ENCODE data around the gene C5orf58.

Gene C5orf58

DNA sequence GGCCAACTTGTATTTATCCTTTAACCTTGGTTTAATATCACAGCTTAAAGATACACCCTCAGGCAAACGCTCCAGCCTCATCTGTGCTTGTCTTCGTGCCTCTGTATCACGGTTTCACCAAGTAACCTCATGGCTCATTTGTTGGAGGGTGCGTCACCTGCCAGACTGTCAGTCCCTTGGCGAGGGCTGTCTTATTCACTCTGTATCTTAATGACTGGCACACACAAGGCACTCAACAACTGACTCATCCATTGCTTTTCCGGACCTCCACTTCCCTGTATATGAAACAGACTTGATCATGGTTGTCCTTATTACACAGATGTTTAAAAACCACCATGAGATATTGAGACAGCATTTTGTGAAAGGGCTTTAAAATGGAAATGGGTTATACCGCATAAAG lies 36.8 kb downstream of the C5orf58 start:
- Histone ChIP-seq H2AK5ac (ENCODE audit: low read length, severe bottlenecking) (no peak overlapping the region), H3K9ac (ENCODE audit: low read length) (no peak overlapping the region), H3K36me3 (ENCODE audit: control insufficient read depth in 1 of 2, insufficient read depth in 2 of 2, low read depth in 1 of 2, low read length in 2 of 2) (no peaks in the 10 kb centered on the region), H4K91ac (ENCODE audit: low read length) (no peak overlapping the region), H2BK12ac (ENCODE audit: low read length in 2 of 2) (no peak overlapping the region), H3K27me3 (ENCODE audit: control insufficient read depth in 1 of 2, insufficient read depth in 1 of 2, low read length in 2 of 2) (peaks cover 29 to 30% of the 10 kb centered on the region in 2 experiments), H3K4me1 (ENCODE audit: control insufficient read depth, insufficient read depth, low read depth, low read length) (no peaks in the 10 kb centered on the region), H4K8ac (ENCODE audit: low read length) (no peak overlapping the region), H3K4me3 (ENCODE audit: insufficient read depth in 1 of 2, low read depth in 1 of 2, low read length in 2 of 2) (no peak overlapping the region), H2BK15ac (ENCODE audit: low read depth, poor library complexity, severe bottlenecking) (no peak overlapping the region), H3K9me3 (ENCODE audit: control insufficient read depth, low read length) (no peaks in the 10 kb centered on the region), H3K18ac (ENCODE audit: low read depth in 1 of 2, low read length in 2 of 2) (no peak overlapping the region), H2BK5ac (ENCODE audit: low read depth, low read length, poor library complexity, severe bottlenecking) (no peak overlapping the region), H2BK120ac (ENCODE audit: low read depth, low read length) (no peak overlapping the region), H3K23ac (ENCODE audit: low read length in 2 of 2) (no peak overlapping the region), H3K4ac (ENCODE audit: low read depth in 1 of 2, low read length in 2 of 2) (no peak overlapping the region), H3K4me2 (ENCODE audit: low read length, poor library complexity, severe bottlenecking) (no peak overlapping the region), H3K79me1 (replicated peaks; ENCODE audit: low read length, poor library complexity, severe bottlenecking) (no peaks in the 10 kb centered on the region), H3K14ac (ENCODE audit: low read length in 2 of 2) (no peak overlapping the region), H2AFZ (ENCODE audit: low read depth, low read length) (no peak overlapping the region), H3K27ac (ENCODE audit: low read length, poor library complexity, severe bottlenecking) (no peak overlapping the region)
- DNase-seq = no peak
- 85% methylated on average over 5 of the region's 7 CpGs for WGBS

GRCh38 chr5:170270293-170271069 lies 37.7 kb downstream of the C5orf58 start:
- Histone ChIP-seq H2AFZ (ENCODE audit: low read depth, low read length) (no peak overlapping the region), H4K91ac (ENCODE audit: low read length) (no peak overlapping the region), H3K4me2 (ENCODE audit: low read length, poor library complexity, severe bottlenecking) (no peak overlapping the region), H3K4me3 (ENCODE audit: insufficient read depth in 1 of 2, low read depth in 1 of 2, low read length in 2 of 2) (no peak overlapping the region), H3K23ac (ENCODE audit: low read length in 2 of 2) (no peak overlapping the region), H3K27me3 (ENCODE audit: control insufficient read depth in 1 of 2, insufficient read depth in 1 of 2, low read length in 2 of 2) (peaks cover 28 to 35% of the 10 kb centered on the region in 2 experiments), H2BK5ac (ENCODE audit: low read depth, low read length, poor library complexity, severe bottlenecking) (no peak overlapping the region), H2BK15ac (ENCODE audit: low read depth, poor library complexity, severe bottlenecking) (no peak overlapping the region), H3K4me1 (ENCODE audit: control insufficient read depth, insufficient read depth, low read depth, low read length) (no peaks in the 10 kb centered on the region), H2AK5ac (ENCODE audit: low read length, severe bottlenecking) (no peak overlapping the region), H2BK120ac (ENCODE audit: low read depth, low read length) (no peak overlapping the region), H3K79me1 (replicated peaks; ENCODE audit: low read length, poor library complexity, severe bottlenecking) (no peaks in the 10 kb centered on the region), H3K36me3 (ENCODE audit: control insufficient read depth in 1 of 2, insufficient read depth in 2 of 2, low read depth in 1 of 2, low read length in 2 of 2) (no peaks in the 10 kb centered on the region), H3K4ac (ENCODE audit: low read depth in 1 of 2, low read length in 2 of 2) (no peak overlapping the region), H3K18ac (ENCODE audit: low read depth in 1 of 2, low read length in 2 of 2) (no peak overlapping the region), H3K14ac (ENCODE audit: low read length in 2 of 2) (no peak overlapping the region), H2BK12ac (ENCODE audit: low read length in 2 of 2) (no peak overlapping the region), H3K9ac (ENCODE audit: low read length) (no peak overlapping the region), H3K27ac (ENCODE audit: low read length, poor library complexity, severe bottlenecking) (no peak overlapping the region), H4K8ac (ENCODE audit: low read length) (no peak overlapping the region), H3K9me3 (ENCODE audit: control insufficient read depth, low read length) (no peaks in the 10 kb centered on the region)
- no peak for DNase-seq
- WGBS = 90% methylated on average over 15 of the region's 15 CpGs

- H3K4me3 ChIP-seq (ENCODE audit: insufficient read depth in 1 of 2, low read depth in 1 of 2, low read length in 2 of 2) = no peak overlapping the region
- no peak overlapping the region for H4K91ac ChIP-seq (ENCODE audit: low read length)
- H3K9me3 ChIP-seq (ENCODE audit: control insufficient read depth, low read length) = no peaks in the 10 kb centered on the region
- no peak overlapping the region for H2BK120ac ChIP-seq (ENCODE audit: low read depth, low read length)
- no peak overlapping the region for H3K4ac ChIP-seq (ENCODE audit: low read depth in 1 of 2, low read length in 2 of 2)
- no peak overlapping the region for H4K8ac ChIP-seq (ENCODE audit: low read length)
- H3K4me1 ChIP-seq (ENCODE audit: control insufficient read depth, insufficient read depth, low read depth, low read length) = peaks cover 3% of the 10 kb centered on the region
- H2BK5ac ChIP-seq (ENCODE audit: low read depth, low read length, poor library complexity, severe bottlenecking) = no peak overlapping the region
- H3K14ac ChIP-seq (ENCODE audit: low read length in 2 of 2) = no peak overlapping the region
- H3K23ac ChIP-seq (ENCODE audit: low read length in 2 of 2) = no peak overlapping the region
- H3K79me1 ChIP-seq (replicated peaks; ENCODE audit: low read length, poor library complexity, severe bottlenecking) = no peaks in the 10 kb centered on the region
- no peak for DNase-seq
- H3K18ac ChIP-seq (ENCODE audit: low read depth in 1 of 2, low read length in 2 of 2) = no peak overlapping the region
- H3K27me3 ChIP-seq (ENCODE audit: control insufficient read depth in 1 of 2, insufficient read depth in 1 of 2, low read length in 2 of 2) = peaks cover 18 to 23% of the 10 kb centered on the region in 2 experiments
- 55% methylated on average over 8 of the region's 8 CpGs for WGBS
- no peak overlapping the region for H2AFZ ChIP-seq (ENCODE audit: low read depth, low read length)
- H3K4me2 ChIP-seq (ENCODE audit: low read length, poor library complexity, severe bottlenecking) = no peak overlapping the region
- H3K27ac ChIP-seq (ENCODE audit: low read length, poor library complexity, severe bottlenecking) = no peak overlapping the region
- no peak overlapping the region for H3K9ac ChIP-seq (ENCODE audit: low read length)
- no peaks in the 10 kb centered on the region for H3K36me3 ChIP-seq (ENCODE audit: control insufficient read depth in 1 of 2, insufficient read depth in 2 of 2, low read depth in 1 of 2, low read length in 2 of 2)
- H2BK15ac ChIP-seq (ENCODE audit: low read depth, poor library complexity, severe bottlenecking) = no peak overlapping the region
- no peak overlapping the region for H2BK12ac ChIP-seq (ENCODE audit: low read length in 2 of 2)
- H2AK5ac ChIP-seq (ENCODE audit: low read length, severe bottlenecking) = no peak overlapping the region
These were observed 41.4 kb downstream of the C5orf58 start for GRCh38 chr5:170273968-170274710.

DNA sequence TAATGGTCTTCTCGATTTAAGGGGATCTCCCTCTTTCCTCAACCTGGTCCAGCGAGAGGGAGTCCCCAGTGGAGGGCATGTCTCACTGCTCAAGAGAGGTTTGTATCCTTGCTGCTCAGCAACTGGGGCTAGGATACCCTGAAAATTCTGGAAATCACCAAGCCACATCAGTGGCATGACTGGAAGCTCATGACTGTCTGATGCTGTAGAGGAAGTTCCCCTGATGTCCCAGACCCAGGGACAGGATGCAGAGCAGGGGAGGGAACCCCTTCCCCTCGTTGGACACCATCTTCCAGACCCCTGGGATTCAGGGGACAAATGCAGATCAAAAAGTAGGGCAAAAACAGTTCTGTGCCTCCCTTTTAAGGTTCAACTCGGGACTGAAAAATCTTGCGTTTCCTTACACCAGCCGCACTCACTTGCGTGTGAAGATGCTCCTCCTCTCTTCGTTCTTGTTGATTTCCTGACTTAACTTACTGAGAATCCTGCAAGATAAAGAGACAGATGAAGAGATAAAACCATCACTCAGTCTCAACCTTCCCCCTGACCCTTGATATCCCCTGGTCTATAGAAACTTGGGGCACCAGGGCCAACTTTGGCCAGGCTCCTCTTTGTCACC lies 42.7 kb downstream of the C5orf58 start:
- H3K4me1 ChIP-seq (ENCODE audit: control insufficient read depth, insufficient read depth, low read depth, low read length) = peaks cover 3% of the 10 kb centered on the region
- H3K9me3 ChIP-seq (ENCODE audit: control insufficient read depth, low read length) = no peaks in the 10 kb centered on the region
- H2BK12ac ChIP-seq (ENCODE audit: low read length in 2 of 2) = no peak overlapping the region
- no peak overlapping the region for H3K9ac ChIP-seq (ENCODE audit: low read length)
- H3K4ac ChIP-seq (ENCODE audit: low read depth in 1 of 2, low read length in 2 of 2) = no peak overlapping the region
- H3K27ac ChIP-seq (ENCODE audit: low read length, poor library complexity, severe bottlenecking) = no peak overlapping the region
- H3K4me3 ChIP-seq (ENCODE audit: insufficient read depth in 1 of 2, low read depth in 1 of 2, low read length in 2 of 2) = no peak overlapping the region
- H3K18ac ChIP-seq (ENCODE audit: low read depth in 1 of 2, low read length in 2 of 2) = no peak overlapping the region
- no peak overlapping the region for H3K4me2 ChIP-seq (ENCODE audit: low read length, poor library complexity, severe bottlenecking)
- H2BK15ac ChIP-seq (ENCODE audit: low read depth, poor library complexity, severe bottlenecking) = no peak overlapping the region
- H2AK5ac ChIP-seq (ENCODE audit: low read length, severe bottlenecking) = no peak overlapping the region
- H3K27me3 ChIP-seq (ENCODE audit: control insufficient read depth in 1 of 2, insufficient read depth in 1 of 2, low read length in 2 of 2) = peaks cover 25 to 30% of the 10 kb centered on the region in 2 experiments
- no peak overlapping the region for H2AFZ ChIP-seq (ENCODE audit: low read depth, low read length)
- no peak overlapping the region for H3K23ac ChIP-seq (ENCODE audit: low read length in 2 of 2)
- no peak overlapping the region for H4K91ac ChIP-seq (ENCODE audit: low read length)
- no peak overlapping the region for H3K14ac ChIP-seq (ENCODE audit: low read length in 2 of 2)
- no peak overlapping the region for H2BK5ac ChIP-seq (ENCODE audit: low read depth, low read length, poor library complexity, severe bottlenecking)
- no peak overlapping the region for H4K8ac ChIP-seq (ENCODE audit: low read length)
- DNase-seq = no peak
- WGBS = 89% methylated on average over 8 of the region's 8 CpGs
- no peak overlapping the region for H2BK120ac ChIP-seq (ENCODE audit: low read depth, low read length)
- no peaks in the 10 kb centered on the region for H3K36me3 ChIP-seq (ENCODE audit: control insufficient read depth in 1 of 2, insufficient read depth in 2 of 2, low read depth in 1 of 2, low read length in 2 of 2)
- no peaks in the 10 kb centered on the region for H3K79me1 ChIP-seq (replicated peaks; ENCODE audit: low read length, poor library complexity, severe bottlenecking)
